ENCODE data around the gene RNF7. TPM values are rescaled to one million over a fixed set of nuclear protein-coding genes. Genes with fewer than 3 reads are reported as not detected.
A peak's percentile ranks its signal among the peaks of the same experiment; 100 is the strongest.

The RNF7 gene
- total RNA-seq, 1 donor from 2014 or later: 103 TPM

- H3K4me1 Mint-ChIP-seq: peaks cover 45% of the 10 kb centered on the region
- TF ChIP-seq CTCF (conservative IDR thresholded peaks at IDR 0.05): no peak
- H3K27ac Mint-ChIP-seq (ENCODE audit: unreplicated experiment): peak overlapping the region; percentile 31
Observed at GRCh38 chr3:141795276-141795675, 57.2 kb downstream of the RNF7 start.

GRCh38 chr3:141795741-141796080 is 57.6 kb downstream of the RNF7 start:
- Mint-ChIP-seq H3K27me3 (ENCODE audit: low read depth) (no peaks in the 10 kb centered on the region), H3K4me3 (peak overlapping the region; percentile 28), H3K4me1 (peaks cover 45% of the 10 kb centered on the region), H3K9me3 (peaks cover 3% of the 10 kb centered on the region), H3K27ac (ENCODE audit: unreplicated experiment) (peak overlapping the region; percentile 31), H3K36me3 (ENCODE audit: low read depth) (no peaks in the 10 kb centered on the region)
- TF ChIP-seq CTCF (conservative IDR thresholded peaks at IDR 0.05): no peak
- DNase-seq (ENCODE audit: low read depth, low spot score): no peak

More at GRCh38 chr3:141795276-141795675, 57.2 kb downstream of the RNF7 start:
- Mint-ChIP-seq H3K36me3 (ENCODE audit: low read depth) (no peaks in the 10 kb centered on the region), H3K4me3 (peak overlapping the region; percentile 28), H3K9me3 (no peaks in the 10 kb centered on the region), H3K27me3 (ENCODE audit: low read depth) (no peaks in the 10 kb centered on the region)
- DNase-seq (ENCODE audit: low read depth, low spot score): no peak

GRCh38 chr3:141796081-141796888 is 58.2 kb downstream of the RNF7 start:
- H3K4me3 Mint-ChIP-seq: peak overlapping the region; percentile 28

More at GRCh38 chr3:141796081-141796888, 58.2 kb downstream of the RNF7 start:
- Mint-ChIP-seq H3K4me1 (peaks cover 45% of the 10 kb centered on the region), H3K9me3 (peaks cover 3% of the 10 kb centered on the region), H3K36me3 (ENCODE audit: low read depth) (no peaks in the 10 kb centered on the region), H3K27ac (ENCODE audit: unreplicated experiment) (no peak overlapping the region), H3K27me3 (ENCODE audit: low read depth) (no peaks in the 10 kb centered on the region)
- no peak for DNase-seq (ENCODE audit: low read depth, low spot score)
- no peak for TF ChIP-seq CTCF (conservative IDR thresholded peaks at IDR 0.05)

Other genes starting within 250 kb of the RNF7 start
- gene GRK7, start 25.1 kb downstream of the RNF7 start, total RNA-seq: not detected in 2 replicates
- gene ATP1B3, start 138.3 kb downstream of the RNF7 start, total RNA-seq: 123 and 147 TPM in 2 replicates

Measured in neural crest cell (in vitro differentiated cells).